H1 (cell line): ENCODE results near the gene PSPN. TPM values are rescaled to one million over a fixed set of nuclear protein-coding genes. Genes with fewer than 3 reads are reported as not detected.
A peak's percentile ranks its signal among the peaks of the same experiment; 100 is the strongest.

ENCODE experiments used
- CTCF ChIA-PET: fragments of 300-600 bp; sonication (Branson Sonifier 250); formaldehyde crosslinking; loops from one replicate; lab custom pipeline; 2021; ENCODE audit not compliant: partially characterized antibody; lab: Charles Lee
- POLR2A ChIA-PET: fragments of 300-600 bp; sonication (Branson Sonifier 250); formaldehyde crosslinking; loops from one replicate; lab custom pipeline; 2021; ENCODE audit warnings: inconsistent platforms; ENCODE audit not compliant: partially characterized antibody; lab: Charles Lee
- DNase-seq, 2 experiments: peaks; one replicate each; pipeline versions ENCODE4 v3.0.0 to v3.0.0-alpha.2; 2010 to 2022; ENCODE audit warnings: low spot score in 2 of 2, low read depth in 1 of 2, mixed read lengths in 1 of 2
- FAIRE-seq: peaks from 2 replicates; lab custom pipeline; 2011; peaks lifted over from hg19 to GRCh38; lab: Jason Lieb, UNC
- H2AFZ ChIP-seq: 2 replicates; pipeline ENCODE4 v1.8.1; 2012; ENCODE audit warnings: low read length, inconsistent platforms
- H2AK5ac ChIP-seq: 2 replicates; pipeline ENCODE4 v1.6.1; 2013; ENCODE audit warnings: low read depth, low read length
- H2BK120ac ChIP-seq: replicated peaks from 2 replicates; pipeline ENCODE3; 2013; ENCODE audit warnings: low read depth, low read length, inconsistent platforms
- H2BK12ac ChIP-seq: 2 replicates; pipeline ENCODE4 v1.6.1; 2013; ENCODE audit warnings: low read depth, low read length
- H2BK15ac ChIP-seq: 2 replicates; pipeline ENCODE4 v1.6.1; 2013; ENCODE audit warnings: low read length
- H2BK20ac ChIP-seq: 2 replicates; pipeline ENCODE4 v1.6.1; 2013; ENCODE audit warnings: low read length
- H2BK5ac ChIP-seq: 2 replicates; pipeline ENCODE4 v1.6.1; 2013; ENCODE audit warnings: low read depth, low read length
- H3K14ac ChIP-seq: 2 replicates; pipeline ENCODE4 v1.6.1; 2013; ENCODE audit warnings: inconsistent platforms; ENCODE audit not compliant: insufficient read length
- H3K18ac ChIP-seq: 2 replicates; pipeline ENCODE4 v1.6.1; 2013; ENCODE audit warnings: low read length; ENCODE audit errors: extremely low read depth
- H3K23ac ChIP-seq: 2 replicates; pipeline ENCODE4 v1.6.1; 2013; ENCODE audit warnings: inconsistent platforms; ENCODE audit not compliant: insufficient read length
- H3K23me2 ChIP-seq: 2 replicates; pipeline ENCODE4 v1.6.1; 2013; ENCODE audit warnings: low read depth, low read length
- H3K27ac ChIP-seq: 2 replicates; pipeline ENCODE4 v1.6.1; 2011; ENCODE audit warnings: low read depth, low read length, inconsistent platforms
- H3K27me3 ChIP-seq, 4 experiments: replicated peaks in 1 of 4; 1 replicate in 1 of 4; 2 replicates in 3 of 4; pipeline versions ENCODE4 v1.6.1 to v1.8.1; 2011 to 2013; ENCODE audit warnings: low read length in 3 of 4, mild to moderate bottlenecking in 3 of 4, inconsistent platforms in 2 of 4, mixed read lengths in 2 of 4, moderate library complexity in 1 of 4; ENCODE audit not compliant: control insufficient read depth in 3 of 4, insufficient read depth in 3 of 4; ENCODE audit errors: extremely low read depth in 1 of 4
- H3K36me3 ChIP-seq, 4 experiments: 2 replicates each; pipeline versions ENCODE4 v1.6.1 to v1.8.1; 2011 to 2013; ENCODE audit warnings: mild to moderate bottlenecking in 4 of 4, low read length in 3 of 4, moderate library complexity in 2 of 4, control low read depth in 1 of 4, inconsistent platforms in 1 of 4; ENCODE audit not compliant: insufficient read depth in 4 of 4, control insufficient read depth in 2 of 4
- H3K4ac ChIP-seq: replicated peaks from 2 replicates; pipeline ENCODE3; 2013; ENCODE audit warnings: low read length, low read depth, mixed read lengths, inconsistent platforms; ENCODE audit not compliant: insufficient read length
- H3K4me1 ChIP-seq, 4 experiments: replicated peaks in 1 of 4; 1 replicate in 1 of 4; 2 replicates in 3 of 4; pipeline versions ENCODE4 v1.6.1 to v1.8.1; 2011 to 2013; ENCODE audit warnings: low read length in 3 of 4, inconsistent platforms in 2 of 4, mixed read lengths in 1 of 4; ENCODE audit not compliant: insufficient read depth in 4 of 4, control insufficient read depth in 3 of 4
- H3K4me2 ChIP-seq, 2 experiments: 2 replicates each; pipeline versions ENCODE4 v1.6.1 to v1.8.1; 2011 to 2013; ENCODE audit warnings: low read depth in 2 of 2, low read length in 2 of 2, control low read depth in 1 of 2, inconsistent platforms in 1 of 2, mild to moderate bottlenecking in 1 of 2; ENCODE audit not compliant: insufficient read depth in 1 of 2
- H3K4me3 ChIP-seq, 4 experiments: fragments of 200-600, 300-600 bp in 1 of 4; sonication (generic), shearing (Covaris generic), sonication (Bioruptor Twin) in 1 of 4; 2 replicates each; pipeline versions ENCODE4 v1.5.1 to v1.8.1; 2011 to 2016; ENCODE audit warnings: low read length in 4 of 4, low read depth in 3 of 4, control low read depth in 2 of 4, inconsistent platforms in 2 of 4, mild to moderate bottlenecking in 2 of 4, mixed read lengths in 1 of 4, moderate library complexity in 1 of 4; ENCODE audit not compliant: insufficient read depth in 2 of 4; ENCODE audit errors: extremely low read depth in 1 of 4
- H3K56ac ChIP-seq: replicated peaks from 2 replicates; pipeline ENCODE3; 2013; ENCODE audit warnings: low read depth, mild to moderate bottlenecking, mixed read lengths, low read length, inconsistent platforms; ENCODE audit not compliant: insufficient read length
- H3K79me1 ChIP-seq: 2 replicates; pipeline ENCODE4 v1.6.1; 2013; ENCODE audit warnings: low read depth, low read length, control low read depth
- H3K79me2 ChIP-seq, 2 experiments: 2 replicates each; pipeline versions ENCODE4 v1.6.1 to v1.8.1; 2012 to 2013; ENCODE audit warnings: low read length in 2 of 2, mild to moderate bottlenecking in 2 of 2, inconsistent platforms in 1 of 2; ENCODE audit not compliant: insufficient read depth in 2 of 2, control insufficient read depth in 1 of 2
- H3K9ac ChIP-seq, 4 experiments: replicated peaks in 1 of 4; 1 replicate in 1 of 4; 2 replicates in 3 of 4; pipeline versions ENCODE4 v1.6.1 to v1.8.1; 2011 to 2013; ENCODE audit warnings: low read depth in 3 of 4, low read length in 3 of 4, control low read depth in 2 of 4, mild to moderate bottlenecking in 2 of 4, moderate library complexity in 2 of 4, inconsistent platforms in 1 of 4; ENCODE audit errors: extremely low read depth in 1 of 4
- H3K9me3 ChIP-seq, 2 experiments: 2 replicates each; pipeline versions ENCODE4 v1.6.1 to v1.8.1; 2012 to 2013; ENCODE audit warnings: mild to moderate bottlenecking in 2 of 2, moderate library complexity in 2 of 2, control low read depth in 1 of 2, inconsistent platforms in 1 of 2, low read depth in 1 of 2, low read length in 1 of 2, mixed read lengths in 1 of 2; ENCODE audit not compliant: insufficient read depth in 2 of 2
- H4K20me1 ChIP-seq, 2 experiments: replicated peaks in 1 of 2; 2 replicates each; pipeline versions ENCODE3 to v1.8.1; 2011 to 2013; ENCODE audit warnings: inconsistent platforms in 2 of 2, low read length in 2 of 2, mild to moderate bottlenecking in 1 of 2; ENCODE audit not compliant: insufficient read depth in 2 of 2, control insufficient read depth in 1 of 2
- H4K5ac ChIP-seq: 2 replicates; pipeline ENCODE4 v1.6.1; 2013; ENCODE audit warnings: low read length, low read depth, mixed read lengths, inconsistent platforms; ENCODE audit not compliant: insufficient read length
- H4K8ac ChIP-seq: 2 replicates; pipeline ENCODE4 v1.8.0; 2013; ENCODE audit warnings: mild to moderate bottlenecking, moderate library complexity, low read length, inconsistent platforms; ENCODE audit not compliant: insufficient read depth; ENCODE audit errors: extremely low read depth
- H4K91ac ChIP-seq: replicated peaks from 2 replicates; pipeline ENCODE3; 2013; ENCODE audit warnings: low read length, mixed read lengths, inconsistent platforms; ENCODE audit not compliant: insufficient read length
- ATF3 ChIP-seq: IDR thresholded peaks from 2 replicates; pipeline ENCODE4 v1.6.1; 2011; ENCODE audit warnings: low read depth, mild to moderate bottlenecking, low read length; ENCODE audit not compliant: insufficient read depth
- CREB1 ChIP-seq: IDR thresholded peaks from 2 replicates; pipeline ENCODE4 v1.6.1; 2012; ENCODE audit warnings: inconsistent platforms
- FOSL1 ChIP-seq: IDR thresholded peaks from 2 replicates; pipeline ENCODE4 v1.6.1; 2011; ENCODE audit warnings: mild to moderate bottlenecking, low read depth, low read length, moderate library complexity; ENCODE audit not compliant: insufficient read depth
- GTF2F1 ChIP-seq: IDR thresholded peaks from 2 replicates; pipeline ENCODE4 v1.6.1; 2012; ENCODE audit warnings: low read depth, low read length, improper control_type of control experiment, borderline replicate concordance
- JUN ChIP-seq: IDR thresholded peaks from 2 replicates; pipeline ENCODE4 v1.6.1; 2011; ENCODE audit warnings: low read depth, mild to moderate bottlenecking, improper control_type of control experiment, low read length
- MAFK ChIP-seq: IDR thresholded peaks from 2 replicates; pipeline ENCODE4 v1.6.1; 2012; ENCODE audit warnings: low read depth, mild to moderate bottlenecking, improper control_type of control experiment, low read length
- NANOG ChIP-seq: IDR thresholded peaks from 2 replicates; pipeline ENCODE4 v1.6.1; 2011; ENCODE audit warnings: low read length, low read depth, mild to moderate bottlenecking, inconsistent platforms; ENCODE audit not compliant: insufficient read depth, poor library complexity, severe bottlenecking
- SIN3A ChIP-seq, 2 experiments: IDR thresholded peaks in 1 of 2; conservative IDR thresholded peaks in 1 of 2; 2 replicates each; pipeline ENCODE4 v1.6.1; 2011 to 2012; ENCODE audit warnings: low read length in 2 of 2, improper control_type of control experiment in 1 of 2, low read depth in 1 of 2, mild to moderate bottlenecking in 1 of 2
- SP4 ChIP-seq: IDR thresholded peaks from 2 replicates; pipeline ENCODE4 v1.6.1; 2012; ENCODE audit warnings: low read length, inconsistent platforms
- SUZ12 ChIP-seq: fragments of 200-600 bp; sonication (generic); IDR thresholded peaks from 2 replicates; pipeline ENCODE4 v1.6.1; 2012; ENCODE audit warnings: mild to moderate bottlenecking, inconsistent platforms, low read length, moderate library complexity, mixed read lengths
- TCF12 ChIP-seq: IDR thresholded peaks from 2 replicates; pipeline ENCODE4 v1.6.1; 2011; ENCODE audit warnings: low read depth, mild to moderate bottlenecking, low read length
- TEAD4 ChIP-seq: IDR thresholded peaks from 2 replicates; pipeline ENCODE4 v1.6.1; 2012; ENCODE audit warnings: low read depth, low read length, inconsistent platforms, mixed read lengths
- YY1 ChIP-seq: IDR thresholded peaks from 2 replicates; pipeline ENCODE4 v1.6.1; 2011; ENCODE audit warnings: low read depth, mild to moderate bottlenecking, low read length
- ZNF274 ChIP-seq: IDR thresholded peaks from 2 replicates; pipeline ENCODE4 v1.7.0; 2012; ENCODE audit warnings: low read length, borderline replicate concordance; ENCODE audit errors: extremely low read depth
- WGBS, 2 experiments: shearing (Covaris generic) in 1 of 2; methylation state at CpG; one replicate each; pipeline versions ENCODE4 v1.1.6 to v1.1.7; 2013 to 2015; ENCODE audit warnings: low lambda C conversion rate in 2 of 2, mixed read lengths in 2 of 2, inconsistent platforms in 1 of 2, low coverage in 1 of 2, missing lambda C conversion rate in 1 of 2; ENCODE audit not compliant: insufficient replicate concordance in 2 of 2, insufficient coverage in 1 of 2, insufficient read length in 1 of 2; ENCODE audit errors: extremely low coverage in 1 of 2, missing lambda C conversion rate in 1 of 2; 5-methylcytosine and 5-hydroxymethylcytosine counted together
- polyA plus RNA-seq, 7 experiments: library from polyadenylated mRNA; depleted of rRNA in 3 of 7; stranded (reverse) in 5 of 7; unstranded in 2 of 7; fragments of >200 nt in 5 of 7; fragments of 200-250 nt in 2 of 7; gene quantifications; 1 replicate in 5 of 7; 2 replicates in 1 of 7; 4 replicates in 1 of 7; pipeline versions ENCODE4 v1.2.1 to v1.2.3, GENCODE V29; 2011 to 2013; ENCODE audit warnings: missing spikeins in 2 of 7, mixed read lengths in 2 of 7
- total RNA-seq: library from RNA; stranded (reverse); fragmentation: NEBNext Ultra II Directional; extraction: Animal tissue kit (Norgen Biotek cat#: 25700); gene quantifications from 2 replicates; pipeline ENCODE4 v1.2.1, GENCODE V29; 2021

The PSPN gene
- total and polyA plus RNA-seq, 2 of the 8 experiments (the other 6 are each of a cell fraction or from before 2014, with no cell fraction given) = 1.0 to 2.1 TPM

GRCh38 chr19:6396305-6396704 lies 20.6 kb upstream of the PSPN start:
- H3K4me1 ChIP-seq = peaks cover 0 to 8% (median 7%) of the 10 kb centered on the region in 4 experiments; a peak in 5 of 7 replicates
- H3K79me2 ChIP-seq = peaks cover 5 to 15% of the 10 kb centered on the region in 2 experiments; a peak in 3 of 4 replicates
- H3K23me2 ChIP-seq = peaks cover 7% of the 10 kb centered on the region
- H2BK20ac ChIP-seq = no peak overlapping the region
- H2BK120ac ChIP-seq = no peak overlapping the region
- CTCF ChIA-PET = interaction anchor here (0.6 to 1.4 kb wide), 2 partner anchors 16 to 25 kb away, joined by 3 read pairs; no protein-coding TSS in a partner anchor
- no peak for DNase-seq
- 92% methylated on average over 12 of the region's 12 CpGs; no CpG with 5 or more reads in 1 of the 2 experiments for WGBS, 2 experiments
- FAIRE-seq = no peak
- peaks cover 2 to 6% (median 3%) of the 10 kb centered on the region in 4 experiments; a peak in 2 of 8 replicates for H3K36me3 ChIP-seq
- no peak overlapping the region for H3K4ac ChIP-seq
- H4K8ac ChIP-seq = no peak overlapping the region
- peak overlapping the region; percentile 34 for H4K91ac ChIP-seq
- H3K9ac ChIP-seq = no peak overlapping the region
- H4K20me1 ChIP-seq = no peaks in the 10 kb centered on the region
- no peak overlapping the region for H2AFZ ChIP-seq
- H3K27ac ChIP-seq = no peak overlapping the region
- H4K5ac ChIP-seq = no peak overlapping the region
- H3K9me3 ChIP-seq = no peaks in the 10 kb centered on the region
- H2BK15ac ChIP-seq = no peak overlapping the region
- no peak overlapping the region for H3K4me3 ChIP-seq
- no peak overlapping the region for H3K14ac ChIP-seq
- peaks cover 6% of the 10 kb centered on the region for H3K79me1 ChIP-seq
- POLR2A ChIA-PET = interaction anchor here (1.4 to 4.7 kb wide), 2 partner anchors 11 to 15 kb away, joined by 3 to 20 read pairs; no protein-coding TSS in a partner anchor
- H3K27me3 ChIP-seq = no peaks in the 10 kb centered on the region; a peak in 1 of 7 replicates
- H2AK5ac ChIP-seq = no peak overlapping the region
- H3K4me2 ChIP-seq = no peak overlapping the region
- H3K18ac ChIP-seq = no peak overlapping the region
- H3K56ac ChIP-seq = no peak overlapping the region
- H2BK12ac ChIP-seq = no peak overlapping the region
- no peak overlapping the region for H2BK5ac ChIP-seq
- H3K23ac ChIP-seq = no peak overlapping the region
- TF ChIP-seq MAFK = no peak
- TF ChIP-seq TEAD4 = no peak
- no peak for TF ChIP-seq JUN
- TF ChIP-seq GTF2F1 = no peak
- no peak for TF ChIP-seq SIN3A (conservative IDR thresholded peaks at IDR 0.05 in 1 of 2, IDR thresholded peaks at IDR 0.05 in 1 of 2; ENCODE audit: low read depth in 1 of 2, low read length in 2 of 2)
- TF ChIP-seq ATF3 = no peak
- no peak for TF ChIP-seq ZNF274
- TF ChIP-seq FOSL1 = no peak
- no peak for TF ChIP-seq SUZ12
- no peak for TF ChIP-seq CREB1
- no peak for TF ChIP-seq TCF12
- TF ChIP-seq SP4 = no peak
- no peak for TF ChIP-seq YY1
- TF ChIP-seq NANOG = no peak
